Activated T-cell treated with anti-CD3 and anti-CD28 coated beads for 1 hour (primary cell): ENCODE measurements around the gene TNNI2.

Experiments used
- DNase-seq: peaks from one replicate; pipeline ENCODE4 v3.0.0-alpha.2; 2020; ENCODE audit warnings: low read depth

The TNNI2 gene

GRCh38 chr11:1888811-1889210 lies 50.0 kb downstream of the TNNI2 start:
- no peak for DNase-seq

- peak; percentile 62 for DNase-seq
Measured at GRCh38 chr11:1889224-1889930, 50.6 kb downstream of the TNNI2 start.

DNA sequence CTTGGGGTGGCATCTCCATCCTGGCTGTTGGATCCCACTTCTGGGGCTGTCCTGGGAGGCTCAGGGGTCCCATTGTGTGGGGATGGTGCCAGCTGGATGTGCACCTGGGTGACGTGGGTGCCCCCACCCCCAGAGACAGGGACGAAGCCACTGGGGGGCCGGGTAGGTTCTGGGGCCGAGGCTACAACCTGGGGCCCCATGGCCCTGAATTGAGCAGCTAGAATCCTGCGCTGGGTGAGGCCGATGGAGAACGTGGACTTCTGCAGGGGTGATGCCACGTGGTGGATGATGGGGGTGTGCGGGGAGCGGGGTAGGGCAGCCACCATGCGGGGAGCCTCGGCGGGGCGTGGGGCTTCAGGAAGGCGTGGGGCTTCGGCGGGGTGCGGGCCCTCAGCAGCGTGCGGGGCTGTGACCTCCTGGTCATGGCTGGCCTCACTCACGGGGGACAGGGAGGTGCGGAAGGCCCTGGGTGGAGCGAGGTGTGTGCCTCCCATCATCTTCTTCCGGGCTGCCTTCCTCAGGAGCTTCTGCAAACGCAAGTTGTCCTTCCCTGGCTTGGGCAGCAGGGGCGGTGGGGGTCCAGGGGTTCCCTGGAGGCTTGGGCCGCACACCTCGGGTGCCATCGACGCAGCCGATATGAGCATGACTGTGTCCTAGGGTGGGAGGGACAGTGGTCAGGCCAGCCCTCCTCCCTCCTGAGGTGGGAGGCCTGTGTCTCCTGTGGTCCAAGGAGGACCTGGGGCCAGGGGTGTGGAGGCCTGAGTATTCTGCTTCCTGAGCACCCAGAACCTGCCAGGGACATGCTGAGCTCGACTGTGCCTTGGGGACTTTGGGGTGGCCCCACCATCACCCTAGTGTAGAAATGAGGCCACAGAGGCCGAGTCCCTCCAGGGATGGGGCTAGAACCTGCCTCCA lies 51.4 kb downstream of the TNNI2 start:
- DNase-seq: no peak
